IPS DF 19.7 (cell line): Measurements from ENCODE around the gene ARHGEF6.

ENCODE experiments used
- DNase-seq: peaks from one replicate; pipeline ENCODE4 v3.0.0-alpha.2; 2013; ENCODE audit warnings: low read depth, low spot score

Gene ARHGEF6

DNA sequence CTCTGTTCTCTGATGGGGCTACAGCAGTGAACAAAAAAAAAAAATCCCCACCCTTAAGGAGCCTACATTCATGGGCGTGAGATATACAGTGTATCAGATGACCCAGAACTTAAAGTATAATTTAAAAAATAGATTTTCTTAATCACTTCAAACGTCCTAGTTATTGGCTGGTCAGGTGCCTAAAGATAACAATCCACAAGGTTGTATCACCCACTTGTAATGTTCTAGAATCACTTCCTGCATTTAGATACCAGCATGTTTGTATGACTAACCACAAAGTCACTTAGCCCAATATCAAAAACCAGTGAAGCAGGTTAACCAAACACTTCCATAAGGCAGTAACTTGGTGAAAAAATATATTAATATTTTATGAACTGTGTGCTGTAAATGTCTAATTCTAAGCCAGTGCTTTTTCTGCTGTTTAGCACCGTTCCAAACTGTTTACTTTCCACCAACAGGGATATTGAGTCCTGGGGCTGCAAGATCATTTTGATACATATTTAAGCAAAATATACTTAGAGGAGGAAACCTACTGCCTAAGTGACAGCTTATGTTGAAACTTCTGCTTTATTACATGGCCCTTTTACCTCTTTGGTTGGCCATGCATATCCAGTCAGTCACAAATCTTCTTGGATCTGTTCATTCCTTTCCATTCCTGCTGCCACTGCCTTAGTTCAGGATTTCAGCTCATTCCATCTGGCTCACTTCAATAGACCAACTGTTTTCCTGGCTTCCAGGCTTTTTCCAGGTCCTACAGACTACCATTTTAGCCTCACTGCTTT lies 89.5 kb downstream of the ARHGEF6 start:
- no peak for DNase-seq

- DNase-seq: peak; percentile 7
Observed at GRCh38 chrX:136689436-136689835, 91.3 kb downstream of the ARHGEF6 start.

- DNase-seq: no peak
Observed at GRCh38 chrX:136687457-136687856, 93.3 kb downstream of the ARHGEF6 start.

DNA sequence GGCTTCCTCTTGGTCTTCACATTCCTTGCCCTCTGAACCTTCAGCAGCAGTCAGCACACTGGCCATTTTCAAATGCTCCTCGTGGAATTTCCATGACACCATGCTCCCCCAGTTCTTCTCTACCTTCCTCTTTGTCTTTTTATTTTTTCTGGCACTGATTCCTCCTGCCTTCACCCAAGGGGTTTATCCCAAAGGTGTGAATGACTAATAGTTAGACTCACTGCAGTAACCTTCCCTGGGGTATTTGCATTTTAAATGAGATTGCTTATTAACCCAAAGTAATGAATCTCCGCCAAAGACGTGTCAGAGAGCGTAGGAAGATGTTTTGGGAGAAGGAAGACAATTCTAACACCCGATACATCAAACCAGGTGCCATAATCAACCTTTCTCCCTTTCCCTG lies 96.6 kb downstream of the ARHGEF6 start:
- DNase-seq: no peak

DNA sequence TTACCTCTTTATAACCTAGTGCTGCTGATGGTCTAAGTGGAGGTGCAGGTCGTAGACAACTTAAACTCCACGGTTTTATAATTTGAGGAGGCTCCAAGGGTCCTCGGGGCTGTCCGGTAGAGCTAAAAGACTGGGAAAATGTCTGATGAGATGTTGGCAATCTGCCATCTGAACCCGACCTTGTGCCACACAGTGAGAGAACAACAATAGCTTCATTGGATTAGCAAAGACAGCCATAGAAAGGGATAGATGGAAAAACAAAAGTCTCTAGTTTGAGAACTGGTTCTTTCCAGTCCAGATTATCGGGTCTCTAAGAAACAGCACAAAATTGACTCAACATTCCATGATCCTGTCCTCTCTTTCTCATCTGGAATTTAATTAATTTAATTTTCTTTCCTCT lies 101.2 kb downstream of the ARHGEF6 start:
- no peak for DNase-seq

GRCh38 chrX:136674270-136674985 lies 106.3 kb downstream of the ARHGEF6 start:
- no peak for DNase-seq

DNA sequence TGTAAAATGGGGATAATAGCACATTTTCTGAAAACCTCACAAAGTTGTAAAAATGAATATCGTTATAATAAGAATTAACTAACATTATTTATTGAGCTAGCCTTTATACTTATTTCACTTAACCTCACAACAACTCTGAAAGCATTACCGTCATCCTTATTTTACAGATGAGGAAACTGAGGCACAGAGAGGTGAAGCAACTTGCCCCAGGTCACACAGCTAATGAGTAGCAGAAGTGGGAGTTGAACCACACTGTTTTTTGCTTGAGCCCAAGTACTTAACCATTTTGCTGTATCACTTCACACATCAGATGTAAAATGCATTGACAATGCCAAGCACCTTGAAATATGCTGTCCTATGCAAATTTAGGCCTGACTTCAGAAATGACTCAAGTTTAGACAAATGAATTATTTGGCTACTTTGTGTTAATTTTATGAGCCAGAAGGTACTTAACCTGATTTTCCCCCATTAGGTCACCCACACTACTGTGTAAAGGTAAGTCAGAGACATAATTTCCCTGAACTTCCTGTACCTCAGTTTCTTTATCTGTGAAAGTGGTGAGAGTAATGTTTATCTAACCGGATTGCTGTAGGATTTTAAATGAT lies 109.6 kb downstream of the ARHGEF6 start:
- DNase-seq: no peak

DNA sequence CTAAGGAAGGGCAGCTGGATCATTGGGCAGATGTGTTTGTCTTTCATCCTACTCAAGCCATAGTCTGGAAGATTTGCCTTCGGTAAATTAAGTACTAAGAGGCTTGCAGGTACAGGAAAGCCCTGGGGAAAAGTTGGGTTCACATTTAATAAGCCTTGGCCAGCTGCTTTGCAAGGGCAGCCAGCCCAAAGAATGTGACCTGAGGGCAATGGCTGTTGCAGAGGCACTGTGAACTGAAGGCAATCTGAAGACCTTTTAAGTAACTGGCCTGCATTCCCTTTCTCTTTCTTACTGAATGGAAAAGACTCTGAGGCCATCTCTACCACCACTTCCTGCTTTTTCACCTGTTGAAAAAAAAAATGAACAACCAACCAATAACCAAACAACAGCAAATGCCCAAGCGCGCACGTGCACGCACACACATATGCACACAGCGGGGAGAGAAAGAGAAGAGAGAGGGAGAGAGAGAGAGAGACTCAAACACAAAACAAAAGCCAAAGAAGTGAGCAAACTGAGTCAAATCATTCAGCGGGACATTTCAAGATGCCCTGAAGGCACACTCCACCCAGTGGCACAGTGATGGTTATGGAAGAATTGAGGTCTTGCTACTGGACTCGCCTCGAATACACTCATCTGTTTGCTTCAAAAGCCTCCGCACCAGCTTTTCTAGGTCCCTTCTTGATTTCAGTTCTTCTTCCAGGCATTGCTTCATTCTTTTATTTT lies 113.1 kb downstream of the ARHGEF6 start:
- DNase-seq: no peak

GRCh38 chrX:136666088-136666487 lies 114.6 kb downstream of the ARHGEF6 start:
- DNase-seq: no peak

- DNase-seq: no peak
Observed at GRCh38 chrX:136665258-136665900, 115.4 kb downstream of the ARHGEF6 start.

GRCh38 chrX:136662976-136663375 lies 117.8 kb downstream of the ARHGEF6 start:
- DNase-seq: no peak

DNA sequence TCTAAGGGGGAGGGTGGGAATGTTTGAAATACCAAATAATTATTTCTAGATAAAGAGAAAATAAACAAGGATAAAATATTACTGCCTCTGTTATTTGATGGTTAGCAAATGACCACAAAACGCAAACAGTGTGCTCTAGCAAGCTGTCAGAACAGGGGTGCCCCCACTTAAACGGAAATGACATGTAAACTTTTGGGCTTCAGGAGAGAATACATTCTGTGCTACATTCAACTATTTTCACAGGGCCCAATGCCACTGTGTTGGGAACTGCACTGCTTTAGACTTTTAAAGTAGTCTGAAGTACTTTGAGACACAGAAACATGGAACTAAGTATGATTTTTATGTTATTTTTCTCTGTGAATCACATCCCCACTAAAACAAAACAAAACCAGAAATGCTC lies 118.6 kb downstream of the ARHGEF6 start:
- no peak for DNase-seq

- no peak for DNase-seq
Observed at GRCh38 chrX:136660896-136661295, 119.8 kb downstream of the ARHGEF6 start.

GRCh38 chrX:136659174-136659573 lies 121.6 kb downstream of the ARHGEF6 start:
- DNase-seq: no peak

DNA sequence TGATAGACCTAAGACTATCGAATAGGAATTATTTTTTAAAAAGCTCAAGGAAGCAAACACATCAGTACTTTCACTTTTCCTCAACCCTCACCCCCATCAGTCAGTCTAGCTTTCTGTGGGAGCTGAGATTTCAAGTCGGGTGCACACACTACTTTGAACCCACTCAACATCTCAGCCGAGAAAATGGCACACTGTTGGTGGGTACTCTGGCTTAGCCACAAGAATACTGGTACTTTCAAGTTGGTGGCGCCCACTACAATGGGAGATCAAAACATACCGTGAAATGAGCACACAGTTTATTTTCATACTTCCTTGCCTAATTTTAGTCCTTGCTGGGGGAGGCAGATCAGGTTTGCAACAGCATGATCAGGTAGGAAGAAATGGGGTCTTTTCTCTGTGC lies 122.6 kb downstream of the ARHGEF6 start:
- no peak for DNase-seq

- no peak for DNase-seq
Observed at GRCh38 chrX:136656361-136656964, 124.3 kb downstream of the ARHGEF6 start.

GRCh38 chrX:136652822-136653723 lies 127.7 kb downstream of the ARHGEF6 start:
- no peak for DNase-seq

DNA sequence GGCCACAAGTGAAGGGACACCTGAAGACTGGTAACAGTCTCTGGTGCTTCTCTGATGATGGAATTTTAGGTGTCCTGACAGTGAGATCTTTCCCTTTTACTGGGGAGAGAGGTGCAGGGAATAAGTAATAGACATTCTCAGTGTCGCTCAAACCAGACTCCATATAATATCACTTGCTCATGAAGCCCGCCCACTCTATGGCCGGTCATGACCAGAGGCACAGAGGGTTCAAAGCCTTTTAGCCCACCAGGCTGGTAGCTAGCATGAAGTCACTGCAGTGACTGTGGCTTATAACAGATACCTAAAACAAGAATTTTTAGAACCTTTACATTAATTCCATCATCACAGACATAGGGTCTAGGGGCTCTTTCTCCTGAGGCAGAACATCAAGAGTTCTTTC lies 129.9 kb downstream of the ARHGEF6 start:
- no peak for DNase-seq

- no peak for DNase-seq
Observed at GRCh38 chrX:136647677-136648360, 132.9 kb downstream of the ARHGEF6 start, which contains the start of gene CD40LG. CD40LG (plus strand) TSS chrX:136648158; CDS start chrX:136648249, 91 bp downstream.
